Dedifferentiated amniotic fluid mesenchymal stem cell (primary cell): Measurements from ENCODE around the gene UNC5B.
A peak's percentile ranks its signal among the peaks of the same experiment; 100 is the strongest.

ENCODE experiments used
- DNase-seq: peaks from one replicate; pipeline ENCODE4 v3.0.0-alpha.2; 2016; ENCODE audit errors: extremely low spot score

Gene UNC5B

DNA sequence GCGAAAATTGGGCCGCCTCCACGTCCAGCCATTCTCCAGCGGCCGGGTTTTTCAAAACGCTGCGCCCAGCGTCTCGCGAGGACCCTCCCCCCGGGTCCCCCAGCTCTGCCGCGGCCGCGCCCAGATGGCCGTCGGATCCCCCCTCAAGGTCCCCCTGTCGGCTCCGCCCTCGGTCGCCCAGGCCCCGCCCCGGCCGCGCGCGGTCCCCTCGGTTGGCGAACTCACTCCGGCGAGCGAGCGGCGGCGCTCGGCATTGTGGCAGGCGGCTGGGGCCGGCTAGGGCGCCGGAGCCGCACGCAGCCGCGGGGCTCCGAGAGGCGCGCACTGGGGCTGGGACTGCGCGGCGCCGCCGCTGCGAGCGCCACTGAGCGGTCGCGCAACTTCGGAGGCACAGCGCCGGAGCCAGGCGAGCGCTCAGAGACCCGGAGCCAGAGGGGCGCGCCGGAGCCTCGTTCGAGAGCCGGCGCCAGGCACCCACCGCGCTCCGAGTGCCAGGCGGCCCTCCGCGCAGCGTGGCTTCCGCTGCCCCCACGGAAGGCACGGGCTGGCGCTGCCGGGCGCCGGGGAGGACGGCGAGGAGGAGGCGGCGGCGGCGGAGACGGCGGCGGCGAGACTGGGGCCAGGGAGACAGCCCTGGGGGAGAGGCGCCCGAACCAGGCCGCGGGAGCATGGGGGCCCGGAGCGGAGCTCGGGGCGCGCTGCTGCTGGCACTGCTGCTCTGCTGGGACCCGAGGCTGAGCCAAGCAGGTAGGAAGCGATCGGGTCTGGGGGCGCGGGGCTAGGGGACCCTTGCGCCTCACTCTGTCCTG lies at the start of gene UNC5B:
UNC5B (plus strand) TSS at position 253 of the 809 bp plus-strand sequence; CDS start at position 669, 416 bp downstream.
- peak; percentile 76 for DNase-seq

DNA sequence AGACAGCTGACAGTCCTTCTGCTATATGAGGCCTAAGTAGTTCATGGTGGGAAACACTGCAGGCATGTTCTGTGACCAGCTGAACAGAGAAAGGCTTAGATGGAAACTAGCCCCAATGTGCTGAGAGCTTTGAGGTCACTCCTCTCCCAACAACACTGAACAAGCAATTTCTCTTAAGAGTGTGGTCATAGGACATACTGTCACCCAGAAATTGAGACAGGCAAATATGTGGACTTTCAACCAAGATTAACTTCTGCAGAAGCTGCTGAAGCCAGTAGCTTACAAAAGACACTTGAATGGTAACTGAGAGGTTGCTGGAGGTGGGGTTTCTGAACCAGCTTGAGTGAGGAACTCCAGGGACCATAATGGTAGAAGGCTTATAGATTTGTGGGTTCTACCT lies 38.9 kb upstream of the UNC5B start:
- DNase-seq, result no peak

- DNase-seq, result no peak
These were observed 35.7 kb upstream of the UNC5B start for GRCh38 chr10:71176661-71177060.

GRCh38 chr10:71177651-71178199 lies 34.6 kb upstream of the UNC5B start:
- DNase-seq, result no peak

- no peak for DNase-seq
These were observed 33.5 kb upstream of the UNC5B start for GRCh38 chr10:71178880-71179279.

DNA sequence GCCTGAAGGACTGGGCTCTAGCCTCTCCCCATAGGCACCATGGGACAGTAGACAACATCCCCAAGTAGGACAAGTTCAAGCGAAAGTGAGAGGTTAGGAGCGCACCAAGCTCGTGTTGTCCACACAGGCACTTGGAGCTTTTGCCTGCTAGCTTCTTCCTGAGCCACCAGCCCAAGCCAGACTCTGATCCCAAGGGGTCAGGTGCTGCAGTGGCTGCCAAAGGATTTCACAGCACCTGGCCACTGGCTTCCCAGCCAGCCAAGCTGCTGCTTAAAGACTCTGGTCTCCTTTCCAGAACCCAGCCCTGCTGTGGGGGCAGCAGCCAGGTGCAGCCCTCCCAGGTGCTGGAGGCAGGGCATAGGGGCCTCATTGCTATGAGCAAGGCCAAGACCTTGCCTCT lies 33.0 kb upstream of the UNC5B start:
- no peak for DNase-seq

GRCh38 chr10:71184421-71184820 lies 27.9 kb upstream of the UNC5B start:
- DNase-seq, result no peak

GRCh38 chr10:71185209-71185608 lies 27.2 kb upstream of the UNC5B start:
- no peak for DNase-seq

GRCh38 chr10:71187197-71187596 lies 25.2 kb upstream of the UNC5B start:
- no peak for DNase-seq

DNA sequence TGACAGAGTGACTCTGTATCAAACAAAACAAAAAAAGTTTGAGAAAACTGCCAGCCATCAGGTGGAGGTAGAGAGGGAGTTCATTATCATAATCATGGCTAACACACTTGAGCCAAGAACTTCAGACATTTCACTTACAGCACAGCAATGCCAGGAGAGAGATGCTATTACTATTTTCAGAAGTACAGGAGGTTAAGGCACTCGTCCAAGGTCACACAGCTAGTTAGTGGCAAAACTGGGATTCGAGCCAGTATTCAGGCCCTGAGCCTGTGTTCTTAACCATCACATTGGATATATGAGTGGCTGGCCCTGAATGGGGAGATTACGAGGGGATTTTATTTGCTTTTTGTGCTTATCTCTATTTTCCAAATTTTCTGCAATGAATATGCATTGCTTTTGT lies 24.8 kb upstream of the UNC5B start:
- no peak for DNase-seq

GRCh38 chr10:71188201-71188600 lies 24.2 kb upstream of the UNC5B start:
- DNase-seq, result no peak

GRCh38 chr10:71191019-71191418 lies 21.4 kb upstream of the UNC5B start:
- DNase-seq, result no peak

- no peak for DNase-seq
These were observed 20.8 kb upstream of the UNC5B start for GRCh38 chr10:71191551-71192076.

- no peak for DNase-seq
These were observed 18.9 kb upstream of the UNC5B start for GRCh38 chr10:71193516-71193915.

DNA sequence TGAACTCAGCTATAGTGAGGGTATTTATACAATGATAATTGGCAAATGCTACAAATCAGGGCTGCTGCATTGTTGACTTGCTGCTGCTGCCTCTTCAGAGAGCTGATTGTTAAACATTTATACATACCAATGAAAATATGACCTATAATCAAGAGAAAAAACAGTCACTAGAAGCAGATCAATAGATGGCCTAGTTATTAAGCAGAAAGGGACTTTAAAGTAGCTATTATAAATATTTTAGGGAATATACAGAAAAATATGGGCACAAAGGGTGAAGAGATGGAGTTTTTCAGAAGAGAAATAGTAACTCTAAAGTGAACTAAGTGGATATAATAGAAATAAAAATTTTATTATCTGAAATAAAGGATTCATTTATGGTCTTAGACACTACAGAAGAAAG lies 14.4 kb upstream of the UNC5B start:
- no peak for DNase-seq

- DNase-seq, result no peak
These were observed 10.5 kb upstream of the UNC5B start for GRCh38 chr10:71201849-71202248.

- DNase-seq, result no peak
These were observed 10.1 kb upstream of the UNC5B start for GRCh38 chr10:71202314-71202713.

DNA sequence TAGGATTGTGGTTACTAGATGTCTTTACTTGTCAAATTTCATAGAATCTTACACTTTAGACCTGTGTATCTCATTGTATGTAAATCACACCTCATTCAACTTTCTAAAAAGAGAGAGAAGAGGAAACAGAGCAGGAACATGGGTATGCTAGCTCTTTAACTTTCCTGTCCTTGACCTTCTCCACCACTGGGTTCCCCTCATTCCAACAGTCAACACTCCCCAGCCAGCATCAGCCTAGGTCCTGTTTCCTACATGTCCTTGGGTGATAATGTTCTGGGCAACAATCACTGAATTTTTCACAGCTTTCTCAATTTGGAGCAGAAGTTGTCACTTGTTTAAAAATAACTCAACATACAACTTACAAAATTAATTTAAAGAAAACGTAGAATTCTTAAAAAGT lies 9.2 kb upstream of the UNC5B start:
- no peak for DNase-seq

DNA sequence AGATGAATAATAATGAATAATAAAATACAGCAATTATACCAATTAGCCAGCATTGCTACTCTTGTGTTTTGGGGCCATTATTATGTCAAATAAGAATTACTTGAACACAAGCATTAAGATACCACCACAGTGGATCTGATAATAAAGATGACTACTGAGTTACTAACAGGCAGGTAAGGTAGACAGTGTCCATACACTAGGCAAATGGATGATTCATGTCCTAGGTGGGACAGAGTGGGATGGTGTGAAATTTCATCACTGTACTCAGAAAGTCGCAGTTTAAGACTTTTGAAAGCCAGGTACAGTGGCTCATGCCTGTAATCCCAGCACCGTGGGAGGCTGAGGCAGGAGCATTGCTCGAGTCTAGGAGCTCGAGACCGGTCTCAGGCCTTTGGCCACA lies 8.7 kb upstream of the UNC5B start:
- no peak for DNase-seq

- DNase-seq, result no peak
These were observed 7.6 kb upstream of the UNC5B start for GRCh38 chr10:71204746-71205145.

DNA sequence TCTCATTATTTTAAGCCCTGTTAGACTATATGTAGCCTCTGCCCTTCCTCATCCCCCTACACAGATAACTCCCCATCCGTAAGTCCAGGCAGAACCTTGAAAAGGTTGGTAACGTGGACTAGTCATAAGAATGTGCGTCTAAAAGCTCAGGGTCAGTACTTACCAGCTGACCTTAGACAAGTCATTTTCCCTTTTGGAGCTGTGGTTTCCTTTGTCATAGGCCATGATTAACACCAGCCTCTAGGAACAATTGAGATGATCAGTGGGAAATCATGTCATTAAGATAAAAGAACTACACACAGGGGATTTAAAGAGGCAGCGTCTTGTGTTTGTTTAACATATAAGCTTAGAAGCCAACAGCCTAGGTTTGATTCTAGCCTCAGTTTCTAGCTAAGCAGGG lies 6.9 kb upstream of the UNC5B start:
- no peak for DNase-seq

- DNase-seq, result no peak
These were observed 5.5 kb upstream of the UNC5B start for GRCh38 chr10:71206911-71207310.

GRCh38 chr10:71207578-71207977 lies 4.8 kb upstream of the UNC5B start:
- DNase-seq, result no peak

DNA sequence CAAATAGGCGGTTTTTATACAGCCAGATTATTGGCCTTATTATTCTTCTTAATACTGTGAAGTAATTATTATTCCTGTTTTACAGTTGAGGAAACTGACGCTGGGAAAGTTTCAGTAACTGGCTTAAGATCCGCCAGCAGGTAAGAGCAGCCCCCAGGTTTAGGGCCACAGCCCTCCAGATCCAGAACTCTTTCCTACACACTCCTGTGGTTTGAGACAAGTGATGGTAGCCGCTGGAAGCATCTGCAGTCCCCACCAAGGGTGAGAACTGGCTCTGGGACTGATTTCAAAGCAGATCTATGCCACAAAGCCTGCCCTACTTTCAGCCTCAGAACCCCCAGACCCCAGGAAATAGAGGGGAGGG lies 3.0 kb upstream of the UNC5B start:
- DNase-seq, result no peak
